ENCODE measurements around the gene GCC1. TPM values are rescaled to one million over a fixed set of nuclear protein-coding genes. Genes with fewer than 3 reads are reported as not detected.

GCC1 gene, protein sequence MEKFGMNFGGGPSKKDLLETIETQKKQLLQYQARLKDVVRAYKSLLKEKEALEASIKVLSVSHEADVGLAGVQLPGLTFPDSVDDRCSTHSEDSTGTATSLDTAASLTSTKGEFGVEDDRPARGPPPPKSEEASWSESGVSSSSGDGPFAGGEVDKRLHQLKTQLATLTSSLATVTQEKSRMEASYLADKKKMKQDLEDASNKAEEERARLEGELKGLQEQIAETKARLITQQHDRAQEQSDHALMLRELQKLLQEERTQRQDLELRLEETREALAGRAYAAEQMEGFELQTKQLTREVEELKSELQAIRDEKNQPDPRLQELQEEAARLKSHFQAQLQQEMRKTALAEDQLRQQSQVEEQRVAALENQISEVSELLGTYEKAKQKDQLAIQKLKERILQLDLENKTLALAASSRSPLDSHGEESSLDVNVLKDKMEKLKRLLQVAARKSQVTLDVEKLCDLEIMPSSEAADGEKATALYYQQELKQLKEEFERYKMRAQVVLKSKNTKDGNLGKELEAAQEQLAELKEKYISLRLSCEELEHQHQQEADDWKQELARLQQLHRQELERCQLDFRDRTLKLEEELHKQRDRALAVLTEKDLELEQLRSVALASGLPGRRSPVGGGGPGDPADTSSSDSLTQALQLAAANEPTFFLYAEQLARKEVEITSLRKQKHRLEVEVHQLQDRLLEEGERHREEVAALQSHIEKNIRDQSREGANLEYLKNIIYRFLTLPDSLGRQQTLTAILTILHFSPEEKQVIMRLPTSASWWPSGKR
- polyA plus RNA-seq = 1 to 10 TPM; 2.5 to 5.8 TPM

DNA sequence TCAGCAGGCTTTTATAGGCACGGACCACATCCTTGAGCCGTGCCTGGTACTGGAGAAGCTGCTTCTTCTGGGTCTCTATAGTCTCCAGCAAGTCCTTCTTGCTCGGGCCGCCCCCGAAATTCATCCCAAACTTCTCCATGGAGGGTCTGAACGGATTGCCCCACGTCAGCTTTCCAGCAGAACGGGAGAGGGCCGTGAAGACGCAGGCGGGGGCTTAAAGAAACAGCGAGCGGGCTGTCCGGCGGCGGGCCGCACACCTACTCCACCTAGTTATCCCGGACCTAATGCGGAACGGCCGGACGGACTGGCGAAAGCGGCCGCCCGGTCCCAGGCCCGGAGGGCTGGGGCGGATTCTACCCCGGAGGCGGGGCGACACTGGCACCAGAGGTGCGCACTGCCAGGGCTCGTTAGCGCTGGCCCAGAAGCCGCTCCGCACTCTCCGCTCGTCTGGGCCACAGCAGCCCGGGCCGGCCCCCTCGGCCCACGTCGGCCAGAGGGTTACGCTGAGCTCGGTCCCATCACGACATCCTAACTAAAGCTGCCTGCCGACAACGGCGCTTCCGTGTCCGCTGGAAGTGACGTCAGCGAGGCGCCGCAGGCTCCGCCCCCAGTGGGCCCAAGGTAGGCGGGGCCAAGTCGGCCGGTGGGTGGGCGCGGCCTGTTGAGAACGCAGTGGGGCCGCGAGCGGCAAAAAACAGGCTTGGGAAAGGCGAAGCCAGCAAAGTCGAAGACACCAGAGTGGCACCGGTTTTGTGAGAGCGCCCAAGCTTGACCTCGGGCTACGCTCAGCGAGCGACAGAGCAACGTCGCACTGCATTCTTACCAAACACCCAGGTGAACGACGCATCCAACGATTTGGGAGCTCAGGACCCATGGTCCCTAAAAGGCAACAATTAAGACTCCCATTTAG lies at the start of gene GCC1:
GCC1 (minus strand) TSS at position 553 of the 910 bp plus-strand sequence; CDS start at position 139, 414 bp downstream.
- peak within 1 kb of the TSS; percentile 93 to 97 for H3K27ac ChIP-seq (ENCODE audit: low read depth in 2 of 2, low read length in 1 of 2)
- H3K27me3 ChIP-seq (ENCODE audit: control insufficient read depth in 1 of 2, insufficient read depth in 2 of 2, low read length in 2 of 2) = no peaks in the 10 kb centered on the region
- 3% methylated on average over 63 to 78 of the region's 78 CpGs for WGBS, 2 donors
- H3K4me1 ChIP-seq (ENCODE audit: control insufficient read depth in 2 of 2, insufficient read depth in 2 of 2, low read length in 1 of 2) = peaks cover 20% of the 10 kb centered on the region in 2 donors
- no peaks in the 10 kb centered on the region for H3K9me3 ChIP-seq (ENCODE audit: control insufficient read depth in 2 of 2, insufficient read depth in 1 of 2, low read depth in 1 of 2, low read length in 1 of 2)
- H3K4me3 ChIP-seq (ENCODE audit: low read depth in 1 of 2, low read length in 2 of 2) = peak within 1 kb of the TSS; percentile 87 to 91
- H3K36me3 ChIP-seq (ENCODE audit: control insufficient read depth in 2 of 2, insufficient read depth in 2 of 2, low read length in 1 of 2) = peaks cover 6 to 16% of the 10 kb centered on the region in 2 donors

DNA sequence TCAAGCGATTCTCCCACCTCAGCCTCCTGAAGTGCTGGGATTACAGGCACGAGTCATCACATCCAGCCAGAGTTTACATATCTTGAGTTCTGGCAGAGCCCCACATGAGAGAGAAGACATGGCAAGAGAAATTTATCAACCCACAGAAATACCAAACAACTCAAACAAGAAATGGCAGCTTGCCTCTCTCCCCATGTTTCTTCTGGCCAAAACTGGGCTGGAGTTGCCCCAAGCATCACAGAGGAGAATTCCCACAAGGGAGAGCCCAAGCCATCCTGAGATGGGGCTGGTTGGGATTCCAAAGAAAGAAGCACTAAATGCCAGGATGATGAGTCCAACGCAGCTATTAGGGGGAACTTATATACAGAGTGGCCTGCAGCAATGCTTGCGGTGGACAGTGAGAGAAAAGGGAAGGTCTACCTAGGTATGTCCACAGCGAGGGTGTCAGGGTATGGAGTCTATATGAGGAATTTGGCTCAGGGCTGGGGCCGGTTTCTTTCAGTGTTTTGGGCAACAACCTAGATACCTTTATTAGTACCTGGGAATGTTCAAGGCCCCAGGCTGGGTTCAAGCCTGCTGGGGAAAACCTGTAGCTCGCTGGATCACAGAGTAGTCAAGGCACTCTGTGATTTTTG lies 47.0 kb upstream of the GCC1 start:
- Histone ChIP-seq H3K4me3 (ENCODE audit: low read depth in 1 of 2, low read length in 2 of 2) (no peak overlapping the region), H3K27me3 (ENCODE audit: control insufficient read depth in 1 of 2, insufficient read depth in 2 of 2, low read length in 2 of 2) (no peaks in the 10 kb centered on the region), H3K4me1 (ENCODE audit: control insufficient read depth in 2 of 2, insufficient read depth in 2 of 2, low read length in 1 of 2) (no peaks in the 10 kb centered on the region), H3K9me3 (ENCODE audit: control insufficient read depth in 2 of 2, insufficient read depth in 1 of 2, low read depth in 1 of 2, low read length in 1 of 2) (no peaks in the 10 kb centered on the region), H3K36me3 (ENCODE audit: control insufficient read depth in 2 of 2, insufficient read depth in 2 of 2, low read length in 1 of 2) (no peaks in the 10 kb centered on the region), H3K27ac (ENCODE audit: low read depth in 2 of 2, low read length in 1 of 2) (no peak overlapping the region)
- WGBS, 2 donors = 79 to 81% methylated on average over 7 of the region's 7 CpGs

DNA sequence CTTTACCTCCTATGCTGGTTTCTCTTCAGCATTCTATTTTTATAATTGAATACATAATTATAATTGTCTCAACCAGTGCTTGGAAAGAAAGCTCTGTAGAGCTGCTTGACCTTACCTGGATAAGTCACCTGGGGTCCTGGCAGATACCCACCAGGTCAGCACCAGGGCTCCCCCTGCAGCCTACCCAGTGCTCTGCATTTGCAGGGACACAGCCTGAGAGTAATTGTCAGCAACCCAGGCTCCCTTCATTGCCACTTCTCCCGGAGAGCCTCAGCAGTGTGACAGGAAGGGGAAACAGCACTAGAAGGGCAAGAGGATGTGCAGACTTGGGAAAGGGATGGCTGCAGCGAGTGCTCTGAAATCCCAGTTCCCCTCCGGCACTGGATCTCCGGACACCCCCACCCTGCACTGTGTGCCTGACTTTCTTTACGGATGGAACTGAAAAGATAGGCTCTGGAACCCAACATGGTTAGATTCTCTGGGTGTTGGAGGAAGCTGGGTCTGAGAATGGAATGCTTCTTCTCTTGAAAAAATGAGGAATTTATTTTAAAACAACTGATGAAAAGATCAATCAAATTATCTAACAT lies 44.0 kb upstream of the GCC1 start:
- WGBS, 2 donors = 23% methylated on average over 5 of the region's 5 CpGs
- Histone ChIP-seq H3K4me3 (ENCODE audit: low read depth in 1 of 2, low read length in 2 of 2) (no peak overlapping the region), H3K9me3 (ENCODE audit: control insufficient read depth in 2 of 2, insufficient read depth in 1 of 2, low read depth in 1 of 2, low read length in 1 of 2) (no peaks in the 10 kb centered on the region), H3K27me3 (ENCODE audit: control insufficient read depth in 1 of 2, insufficient read depth in 2 of 2, low read length in 2 of 2) (no peaks in the 10 kb centered on the region), H3K4me1 (ENCODE audit: control insufficient read depth in 2 of 2, insufficient read depth in 2 of 2, low read length in 1 of 2) (no peaks in the 10 kb centered on the region), H3K27ac (ENCODE audit: low read depth in 2 of 2, low read length in 1 of 2) (no peak overlapping the region), H3K36me3 (ENCODE audit: control insufficient read depth in 2 of 2, insufficient read depth in 2 of 2, low read length in 1 of 2) (no peaks in the 10 kb centered on the region)

DNA sequence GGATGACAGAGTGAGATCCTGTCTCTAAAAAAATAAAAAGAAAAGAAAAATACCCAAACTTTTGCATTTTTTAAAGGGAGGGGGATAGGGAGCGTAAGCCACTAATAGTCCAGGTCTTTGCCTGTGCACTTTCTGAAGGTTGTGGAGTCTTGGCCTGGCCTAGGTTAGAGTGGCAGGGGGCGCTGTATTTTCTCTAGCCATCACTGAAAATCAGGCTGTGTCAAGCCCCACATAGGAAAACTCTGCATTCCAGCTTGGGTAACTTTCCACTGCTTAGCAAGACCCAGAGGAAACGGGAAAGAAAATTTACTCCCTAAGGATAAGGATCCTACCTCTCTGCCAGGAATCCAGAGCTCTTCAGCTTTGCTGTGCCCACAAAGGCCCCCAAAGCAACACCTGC lies 43.0 kb upstream of the GCC1 start:
- Histone ChIP-seq H3K4me1 (ENCODE audit: control insufficient read depth in 2 of 2, insufficient read depth in 2 of 2, low read length in 1 of 2) (no peaks in the 10 kb centered on the region), H3K27ac (ENCODE audit: low read depth in 2 of 2, low read length in 1 of 2) (no peak overlapping the region), H3K4me3 (ENCODE audit: low read depth in 1 of 2, low read length in 2 of 2) (no peak overlapping the region), H3K9me3 (ENCODE audit: control insufficient read depth in 2 of 2, insufficient read depth in 1 of 2, low read depth in 1 of 2, low read length in 1 of 2) (no peaks in the 10 kb centered on the region), H3K36me3 (ENCODE audit: control insufficient read depth in 2 of 2, insufficient read depth in 2 of 2, low read length in 1 of 2) (no peaks in the 10 kb centered on the region), H3K27me3 (ENCODE audit: control insufficient read depth in 1 of 2, insufficient read depth in 2 of 2, low read length in 2 of 2) (no peaks in the 10 kb centered on the region)
- WGBS, 2 donors = 59 to 70% methylated on average over 3 of the region's 3 CpGs

DNA sequence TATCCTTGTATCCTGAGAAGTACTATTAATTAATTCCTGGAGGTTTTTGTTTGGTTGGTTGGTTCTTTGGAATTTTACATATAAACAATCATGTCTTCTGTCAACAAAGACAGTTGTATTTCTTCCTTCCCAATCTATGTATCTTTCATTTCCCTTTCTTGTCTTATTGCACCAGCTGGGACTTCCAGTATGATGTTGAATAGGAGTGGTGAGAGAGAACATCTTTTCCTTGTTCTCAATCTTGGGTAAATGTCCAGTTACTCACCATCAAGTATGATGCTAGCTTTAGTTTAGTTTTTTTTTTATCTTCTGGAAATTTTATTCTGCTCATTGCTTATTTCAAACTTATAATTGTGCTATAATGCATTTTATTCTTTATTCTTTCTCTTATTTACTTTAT lies 39.9 kb upstream of the GCC1 start:
- Histone ChIP-seq H3K27me3 (ENCODE audit: control insufficient read depth in 1 of 2, insufficient read depth in 2 of 2, low read length in 2 of 2) (peaks cover 3% of the 10 kb centered on the region in 2 donors), H3K9me3 (ENCODE audit: control insufficient read depth in 2 of 2, insufficient read depth in 1 of 2, low read depth in 1 of 2, low read length in 1 of 2) (no peaks in the 10 kb centered on the region), H3K4me3 (ENCODE audit: low read depth in 1 of 2, low read length in 2 of 2) (no peak overlapping the region)

DNA sequence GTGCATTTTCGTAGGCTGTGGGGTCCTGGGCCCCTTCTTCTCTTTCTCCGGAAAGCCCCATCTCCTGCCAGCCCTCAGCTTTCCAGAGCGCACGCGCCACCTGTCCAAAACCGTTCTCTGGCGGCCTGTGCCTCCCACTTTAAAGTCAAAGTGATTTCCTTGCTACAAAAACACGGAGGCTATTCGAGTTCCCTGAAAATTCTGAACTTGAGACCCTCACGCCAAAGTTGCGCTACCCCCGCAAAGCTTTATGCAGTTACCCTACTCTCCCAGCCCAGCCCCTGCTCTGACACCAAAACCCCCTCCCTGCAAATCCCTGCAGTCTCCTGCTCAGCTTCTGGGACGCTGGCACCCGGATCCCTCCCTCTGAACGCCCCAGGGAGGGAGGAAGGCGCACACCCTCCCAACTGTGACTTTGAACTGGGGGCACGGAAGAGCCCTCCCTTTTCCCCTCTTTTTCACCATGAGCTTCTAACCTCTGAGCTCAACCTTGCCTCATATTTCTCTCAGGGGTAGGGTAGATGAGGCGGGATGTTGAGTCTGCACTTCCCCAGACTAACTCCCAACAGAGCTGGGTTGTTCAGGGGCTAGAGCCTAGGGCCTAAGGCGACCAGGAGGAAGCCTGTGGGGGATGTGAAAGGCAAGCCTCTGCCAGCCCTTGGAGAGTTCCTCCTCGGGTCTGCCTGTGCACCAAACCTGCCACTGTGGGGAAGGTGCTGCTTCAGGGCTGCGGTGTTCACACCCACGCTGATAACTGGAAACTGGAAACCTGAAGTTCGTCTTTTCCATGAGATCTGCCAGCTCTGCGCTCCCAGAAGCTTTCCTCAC lies 35.2 kb upstream of the GCC1 start:
- H3K27me3 ChIP-seq (ENCODE audit: control insufficient read depth in 1 of 2, insufficient read depth in 2 of 2, low read length in 2 of 2) = peaks cover 3 to 9% of the 10 kb centered on the region in 2 donors
- WGBS, 2 donors = 4% methylated on average over 23 to 24 of the region's 24 CpGs
- H3K9me3 ChIP-seq (ENCODE audit: control insufficient read depth in 2 of 2, insufficient read depth in 1 of 2, low read depth in 1 of 2, low read length in 1 of 2) = no peaks in the 10 kb centered on the region
- H3K4me1 ChIP-seq (ENCODE audit: control insufficient read depth in 2 of 2, insufficient read depth in 2 of 2, low read length in 1 of 2) = no peaks in the 10 kb centered on the region
- H3K4me3 ChIP-seq (ENCODE audit: low read depth in 1 of 2, low read length in 2 of 2) = no peak overlapping the region
- no peaks in the 10 kb centered on the region for H3K36me3 ChIP-seq (ENCODE audit: control insufficient read depth in 2 of 2, insufficient read depth in 2 of 2, low read length in 1 of 2)
- H3K27ac ChIP-seq (ENCODE audit: low read depth in 2 of 2, low read length in 1 of 2) = no peak overlapping the region

More for the DNA sequence above, 39.9 kb upstream of the GCC1 start:
- Histone ChIP-seq H3K4me1 (ENCODE audit: control insufficient read depth in 2 of 2, insufficient read depth in 2 of 2, low read length in 1 of 2) (no peaks in the 10 kb centered on the region), H3K36me3 (ENCODE audit: control insufficient read depth in 2 of 2, insufficient read depth in 2 of 2, low read length in 1 of 2) (no peaks in the 10 kb centered on the region), H3K27ac (ENCODE audit: low read depth in 2 of 2, low read length in 1 of 2) (no peak overlapping the region)

DNA sequence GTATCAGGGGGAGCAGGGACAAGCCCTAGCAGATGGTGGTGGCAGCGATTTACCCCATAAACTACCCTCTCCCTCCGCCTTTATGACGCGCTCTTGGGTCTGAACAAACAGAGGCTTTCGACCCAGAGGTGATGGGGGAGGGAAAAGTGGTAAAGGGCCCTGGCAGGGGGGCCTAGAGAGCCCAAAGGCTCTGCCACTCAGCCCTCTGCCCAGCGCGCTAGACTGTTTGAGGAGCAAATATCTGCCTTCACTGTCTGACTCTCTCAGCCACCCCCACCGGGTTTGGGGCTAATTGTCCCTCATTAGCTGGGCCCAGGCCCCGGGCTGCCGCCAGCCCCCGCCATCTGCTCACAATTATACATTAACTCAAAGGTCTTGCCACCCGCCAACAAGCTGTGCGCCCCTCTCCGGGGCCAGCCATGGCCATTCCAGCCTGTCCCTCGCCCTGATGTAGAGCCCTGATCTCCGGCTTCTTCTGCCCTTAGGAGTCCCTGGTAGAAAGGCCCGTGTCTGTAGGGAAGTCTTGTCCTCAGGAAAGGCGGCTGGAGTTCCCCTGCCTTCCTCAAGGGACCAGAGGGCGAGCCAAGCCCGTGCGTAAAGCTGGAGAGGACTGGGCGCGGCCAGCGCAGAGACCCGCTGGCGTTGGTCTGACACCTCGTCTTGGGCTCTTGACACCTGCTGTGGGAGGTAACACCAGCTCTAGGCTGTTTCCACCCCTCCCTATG lies 34.4 kb upstream of the GCC1 start:
- Histone ChIP-seq H3K27me3 (ENCODE audit: control insufficient read depth in 1 of 2, insufficient read depth in 2 of 2, low read length in 2 of 2) (peaks cover 4 to 9% of the 10 kb centered on the region in 2 donors), H3K4me3 (ENCODE audit: low read depth in 1 of 2, low read length in 2 of 2) (no peak overlapping the region), H3K36me3 (ENCODE audit: control insufficient read depth in 2 of 2, insufficient read depth in 2 of 2, low read length in 1 of 2) (no peaks in the 10 kb centered on the region), H3K27ac (ENCODE audit: low read depth in 2 of 2, low read length in 1 of 2) (no peak overlapping the region), H3K9me3 (ENCODE audit: control insufficient read depth in 2 of 2, insufficient read depth in 1 of 2, low read depth in 1 of 2, low read length in 1 of 2) (no peaks in the 10 kb centered on the region), H3K4me1 (ENCODE audit: control insufficient read depth in 2 of 2, insufficient read depth in 2 of 2, low read length in 1 of 2) (no peaks in the 10 kb centered on the region)
- WGBS, 2 donors = 7 to 11% methylated on average over 27 of the region's 27 CpGs

DNA sequence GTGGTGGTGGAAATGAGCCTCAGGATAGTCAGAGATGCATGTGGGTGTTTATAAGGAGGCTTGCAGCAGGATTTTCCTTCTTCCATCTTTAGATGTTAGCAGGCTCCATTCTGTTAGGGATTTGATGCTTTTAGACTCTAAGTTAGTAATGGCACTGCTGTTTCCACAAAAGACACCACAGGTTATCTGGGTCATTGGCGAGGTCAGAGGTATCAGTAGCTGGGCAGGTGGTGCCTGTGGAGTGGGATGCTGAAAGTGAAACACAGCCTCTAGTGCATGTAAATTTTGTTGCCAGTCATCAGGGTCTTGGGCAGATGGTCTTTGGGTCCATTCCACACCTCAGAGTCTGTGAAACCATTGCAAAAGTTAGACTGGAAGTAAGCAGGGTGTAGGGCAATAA lies 33.4 kb upstream of the GCC1 start:
- no peaks in the 10 kb centered on the region for H3K4me1 ChIP-seq (ENCODE audit: control insufficient read depth in 2 of 2, insufficient read depth in 2 of 2, low read length in 1 of 2)
- H3K36me3 ChIP-seq (ENCODE audit: control insufficient read depth in 2 of 2, insufficient read depth in 2 of 2, low read length in 1 of 2) = no peaks in the 10 kb centered on the region
- H3K27me3 ChIP-seq (ENCODE audit: control insufficient read depth in 1 of 2, insufficient read depth in 2 of 2, low read length in 2 of 2) = peaks cover 7 to 9% of the 10 kb centered on the region in 2 donors
- H3K4me3 ChIP-seq (ENCODE audit: low read depth in 1 of 2, low read length in 2 of 2) = no peak overlapping the region
- WGBS, 2 donors = 52 to 72% methylated on average over 1 of the region's 1 CpG
- no peaks in the 10 kb centered on the region for H3K9me3 ChIP-seq (ENCODE audit: control insufficient read depth in 2 of 2, insufficient read depth in 1 of 2, low read depth in 1 of 2, low read length in 1 of 2)
- H3K27ac ChIP-seq (ENCODE audit: low read depth in 2 of 2, low read length in 1 of 2) = no peak overlapping the region
